NCI-H446 treated with DMSO at 0.1 percent for 48 hours (cell line): ENCODE measurements around the gene MTPN.

Experiments used
- DNase-seq: peaks from one replicate; lab custom pipeline; 2025; lab: John Stamatoyannopoulos, UW

Gene MTPN, protein sequence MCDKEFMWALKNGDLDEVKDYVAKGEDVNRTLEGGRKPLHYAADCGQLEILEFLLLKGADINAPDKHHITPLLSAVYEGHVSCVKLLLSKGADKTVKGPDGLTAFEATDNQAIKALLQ

DNA sequence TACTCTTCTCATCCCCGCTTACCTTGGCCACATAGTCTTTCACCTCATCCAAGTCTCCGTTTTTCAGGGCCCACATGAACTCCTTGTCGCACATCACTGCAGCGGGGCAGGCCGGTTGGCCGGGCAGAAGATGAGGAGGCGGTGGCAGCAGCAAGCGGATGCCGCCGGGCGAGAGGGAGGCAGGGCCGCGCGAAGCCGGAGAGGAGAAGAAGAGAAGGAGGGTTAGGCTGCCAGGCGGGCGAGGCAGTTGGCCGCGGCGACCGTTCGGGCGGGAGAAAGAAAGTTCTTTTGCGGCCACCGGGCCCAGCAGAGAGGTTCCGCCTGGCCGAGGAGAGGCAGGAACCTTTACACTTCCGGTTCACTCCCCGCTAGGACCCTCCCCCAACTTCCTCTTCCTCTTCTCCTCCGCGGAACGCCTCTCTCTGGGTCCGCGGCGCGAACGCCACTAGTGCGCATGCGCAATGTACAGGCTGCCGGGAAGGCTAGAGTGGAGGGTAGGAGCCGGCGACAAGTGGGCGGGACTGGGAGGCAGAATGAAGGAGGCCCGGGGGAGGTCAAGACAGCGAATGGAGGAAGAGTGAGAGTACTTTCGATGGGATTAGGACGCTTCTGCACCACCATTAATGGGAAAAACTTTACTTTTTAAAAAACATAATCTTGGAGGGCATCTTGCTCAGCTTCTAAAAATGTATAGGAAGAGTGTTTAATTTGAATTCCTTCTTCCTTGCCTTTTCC, at the start of gene MTPN:
Gene MTPN (minus strand): TSS at position 353 of the 735 bp plus-strand sequence. CDS start 259 bp downstream, at position 94.
- DNase-seq, result peak; percentile 93

DNA sequence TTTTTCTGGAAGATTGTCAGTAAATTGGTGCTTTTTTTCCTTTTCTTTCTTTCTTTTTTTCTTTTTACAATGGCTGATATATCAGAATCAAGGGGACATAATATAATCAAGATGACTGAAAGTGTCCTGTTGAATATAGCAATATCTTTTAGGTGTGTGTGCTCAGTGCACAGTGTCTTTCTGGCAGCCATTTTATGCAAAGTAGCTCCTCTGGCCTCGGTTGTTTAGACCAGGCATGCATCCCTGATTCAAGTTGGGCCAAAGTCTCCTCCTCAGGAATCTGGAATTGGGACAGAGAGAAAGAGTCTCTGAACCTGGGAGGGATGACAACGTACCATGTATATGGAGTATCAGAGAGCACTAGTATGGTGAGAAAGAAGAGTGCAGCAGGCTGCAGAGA, 49.0 kb upstream of the MTPN start:
- no peak for DNase-seq

DNA sequence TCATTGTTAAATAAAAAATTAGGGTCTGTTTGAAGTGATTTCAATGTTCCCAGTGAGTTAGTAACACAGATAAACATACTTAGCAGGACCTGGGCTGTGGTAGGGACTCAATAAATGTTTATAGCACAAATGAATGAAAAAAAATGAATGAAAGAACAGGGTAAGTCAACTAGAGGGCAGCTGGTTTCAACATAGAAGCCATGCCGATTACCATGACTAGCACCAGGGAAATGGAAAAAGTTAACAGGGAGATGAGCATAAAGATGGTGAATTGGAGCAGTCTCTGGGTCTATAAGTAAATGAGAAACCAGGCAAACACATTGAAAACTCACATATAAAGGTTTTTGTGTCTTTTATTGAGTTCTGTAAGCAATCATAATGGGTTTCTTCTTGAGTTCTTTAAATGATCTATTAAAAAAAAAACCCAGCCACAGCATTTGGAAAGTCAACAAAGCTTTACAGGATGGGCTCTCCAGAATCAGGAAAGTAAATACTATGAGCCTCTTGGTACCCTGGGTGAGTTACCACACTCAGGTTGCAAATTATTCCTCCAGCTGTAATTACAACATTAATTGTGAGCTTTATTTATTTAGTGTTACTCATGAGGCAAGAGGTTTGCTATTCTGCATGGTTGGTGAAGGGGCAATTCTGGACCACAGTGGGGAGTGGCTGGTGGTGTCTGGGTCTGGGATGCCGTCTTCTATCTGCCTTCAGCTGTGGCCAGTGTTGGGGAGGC, 46.1 kb upstream of the MTPN start:
- no peak for DNase-seq

DNA sequence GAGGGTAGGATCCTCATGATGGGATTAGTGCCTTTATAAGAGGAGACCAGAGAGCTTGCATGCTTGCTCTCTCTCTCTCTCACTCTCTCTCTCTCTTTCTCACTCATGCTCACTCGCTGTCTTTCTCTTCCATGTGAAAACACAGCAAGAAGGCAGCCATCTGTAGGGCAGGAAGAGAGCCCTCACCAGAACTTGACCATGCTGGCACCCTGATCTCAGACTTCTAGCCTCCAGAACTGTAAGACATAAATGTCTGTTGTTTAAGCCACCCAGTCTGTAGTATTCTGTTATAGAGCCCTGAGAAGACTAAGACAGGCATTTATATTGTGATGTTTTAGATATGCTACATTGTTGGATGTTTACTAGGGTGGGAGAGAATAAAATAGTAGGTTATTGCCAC, 43.4 kb upstream of the MTPN start:
- no peak for DNase-seq

DNA sequence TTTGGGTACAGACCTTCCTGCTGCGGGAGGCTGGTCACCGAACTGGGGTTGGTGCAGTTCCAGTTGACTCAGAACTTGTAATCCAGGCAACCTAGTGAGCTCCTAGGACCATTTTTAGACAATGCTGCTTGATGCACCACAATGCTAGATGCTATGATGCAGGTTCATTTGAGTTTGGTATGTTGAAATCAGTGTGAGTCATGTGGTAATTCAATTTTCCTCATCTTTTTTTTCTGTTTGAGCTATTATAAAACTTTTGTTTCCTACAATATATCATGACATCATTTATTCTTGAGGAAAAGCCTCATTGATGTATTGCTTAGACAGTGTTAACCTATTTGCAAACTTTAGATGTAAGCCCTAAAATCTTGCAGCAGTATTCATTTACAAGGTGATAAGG, 40.9 kb upstream of the MTPN start:
- no peak for DNase-seq

DNA sequence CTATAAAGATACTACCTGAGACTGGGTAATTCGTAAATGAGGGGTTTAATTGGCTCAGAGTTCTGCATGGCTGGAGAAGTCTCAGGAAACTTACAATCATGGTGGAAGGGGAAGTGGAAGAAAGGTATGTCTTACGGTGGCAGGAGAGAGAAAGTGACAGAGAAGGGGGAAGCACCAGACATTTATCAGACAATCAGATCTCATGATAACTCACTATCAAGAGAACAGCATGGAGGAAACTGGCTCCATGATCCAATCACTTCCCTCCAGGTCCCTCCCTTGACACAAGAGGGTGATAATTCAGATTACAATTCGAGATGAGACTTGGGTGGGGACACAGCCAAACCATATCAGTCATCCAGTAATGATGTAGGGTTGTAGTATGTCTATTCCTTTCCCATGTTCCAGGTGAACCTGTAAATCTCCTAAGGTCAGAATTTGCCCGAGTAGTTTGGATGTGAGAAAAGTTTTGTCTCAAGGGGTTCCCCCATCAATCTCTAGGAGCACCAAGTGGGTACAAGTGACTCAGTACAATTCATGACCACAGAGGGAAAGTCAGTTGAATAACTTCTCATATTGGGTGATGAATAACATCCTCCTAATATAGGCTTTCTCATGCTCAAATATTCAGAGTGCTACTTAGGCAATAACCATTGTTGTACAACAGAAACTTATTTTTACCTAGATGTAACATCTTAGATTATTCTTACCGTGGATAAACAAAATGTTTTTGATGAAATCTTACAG, 39.7 kb upstream of the MTPN start:
- no peak for DNase-seq

DNA sequence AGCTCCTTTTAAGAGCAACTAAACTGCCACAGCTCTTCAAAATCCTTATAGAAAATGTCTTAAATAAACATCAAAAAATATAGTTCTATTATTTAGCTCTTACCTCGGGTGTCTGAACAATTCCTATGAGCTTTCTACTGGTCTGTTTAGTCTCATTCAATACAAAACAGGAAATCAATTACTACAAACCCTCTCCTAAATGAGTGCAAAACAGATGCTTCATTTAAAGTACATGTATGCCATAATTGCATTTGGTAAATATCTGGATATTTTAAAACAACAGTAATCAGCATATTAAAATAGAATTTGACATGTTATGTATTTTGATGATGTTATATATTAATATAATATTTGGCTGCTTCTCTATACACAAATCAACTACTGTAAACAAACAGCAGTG, 38.5 kb upstream of the MTPN start:
- DNase-seq, result no peak

DNA sequence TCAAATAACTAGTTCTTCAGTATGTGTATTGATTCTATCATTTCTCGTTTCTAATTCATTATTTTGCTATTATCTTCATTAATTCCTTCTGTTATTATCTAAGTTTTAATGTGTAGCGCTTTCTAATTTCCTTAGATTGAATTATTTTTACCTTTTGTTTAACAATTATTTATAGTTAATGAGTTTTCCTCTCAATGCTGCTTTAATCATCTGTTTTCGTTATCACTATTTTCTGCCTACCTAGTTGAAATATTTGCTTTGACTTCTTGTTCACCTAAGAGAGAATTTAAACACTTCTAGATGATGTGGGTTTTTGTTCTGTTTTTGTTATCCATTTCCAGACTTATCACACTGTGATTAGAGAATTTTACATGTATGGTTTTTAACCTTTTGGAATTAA, 37.5 kb upstream of the MTPN start:
- no peak for DNase-seq

DNA sequence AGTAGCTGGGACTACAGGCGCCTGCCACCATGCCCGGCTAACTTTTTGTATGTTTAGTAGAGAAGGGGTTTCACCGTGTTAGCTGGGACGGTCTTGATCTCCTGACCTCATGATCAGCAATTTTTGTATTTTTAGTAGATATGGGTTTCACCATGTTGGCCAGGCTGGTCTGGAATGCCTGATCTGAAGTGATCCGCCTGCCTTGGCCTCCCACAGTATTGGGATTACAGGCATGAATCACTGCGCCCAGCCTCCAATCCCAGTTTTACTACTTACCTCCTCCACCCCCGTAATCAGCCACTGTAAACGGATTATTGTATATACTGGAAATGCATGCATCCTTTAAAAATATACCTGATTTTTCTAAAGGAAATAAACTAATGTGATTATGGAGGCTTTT, 35.1 kb upstream of the MTPN start:
- DNase-seq, result no peak

DNA sequence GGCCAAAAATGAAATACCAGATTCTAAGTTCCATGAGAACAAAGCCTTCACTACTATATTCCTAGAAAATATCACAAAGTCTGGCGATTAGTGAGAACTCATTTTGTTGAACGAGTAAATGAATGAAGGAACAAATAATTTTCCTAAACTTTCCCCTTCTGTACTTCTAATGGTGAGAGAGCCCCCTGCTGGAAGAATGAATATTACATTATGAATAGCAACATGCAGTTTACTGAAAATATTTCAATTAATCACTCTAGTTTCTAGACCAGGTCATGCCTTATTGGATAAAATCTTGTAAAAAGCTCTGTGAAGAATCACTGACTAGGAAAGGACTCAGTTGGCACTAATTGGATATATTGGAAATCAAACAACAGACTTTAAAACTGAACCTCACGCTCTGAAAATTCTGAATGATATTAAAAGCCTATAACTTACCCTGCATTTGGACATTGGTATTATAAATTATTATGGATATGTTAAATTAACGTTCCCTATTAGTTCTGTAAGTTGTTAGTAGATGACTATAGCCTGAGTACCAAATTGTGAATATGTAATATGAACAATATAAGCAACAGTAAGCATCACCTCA, 32.4 kb upstream of the MTPN start:
- DNase-seq, result peak; percentile 12

DNA sequence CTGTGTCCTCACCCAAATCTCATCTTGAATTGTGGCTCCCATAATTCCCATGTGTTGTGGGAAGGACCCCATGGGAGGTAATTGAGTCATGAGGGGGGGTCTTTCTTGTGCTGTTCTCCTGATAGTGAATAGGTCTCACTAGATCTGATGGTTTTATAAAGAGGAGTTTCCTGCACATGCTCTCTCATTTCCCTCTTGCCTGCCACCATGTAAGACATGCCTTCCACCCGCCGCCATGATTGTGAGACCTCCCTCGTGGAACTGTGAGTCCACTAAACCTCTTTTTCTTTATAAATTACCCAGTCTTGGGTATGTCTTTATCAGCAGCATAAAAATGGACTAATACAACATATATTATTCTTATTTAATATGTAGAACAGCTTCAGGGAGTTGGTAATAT, 29.0 kb upstream of the MTPN start:
- DNase-seq, result no peak

DNA sequence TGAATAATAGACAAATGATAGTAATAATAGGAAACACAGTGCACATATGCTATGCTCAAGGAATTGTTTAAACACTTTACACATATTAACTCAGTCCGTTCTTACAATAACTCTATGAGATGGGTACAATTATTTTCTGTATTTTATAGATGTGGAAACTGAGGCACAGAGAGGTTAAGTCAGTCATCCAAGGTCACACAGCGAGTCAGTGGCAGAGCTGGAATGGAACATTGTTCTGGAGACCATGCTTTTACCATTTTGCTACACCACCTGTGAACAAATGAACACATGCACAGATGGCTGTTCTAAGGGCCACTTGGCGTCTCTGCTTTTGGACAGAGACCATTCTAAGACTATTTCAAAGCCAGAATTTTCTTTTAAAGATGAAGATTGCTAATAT, 26.9 kb upstream of the MTPN start:
- no peak for DNase-seq

DNA sequence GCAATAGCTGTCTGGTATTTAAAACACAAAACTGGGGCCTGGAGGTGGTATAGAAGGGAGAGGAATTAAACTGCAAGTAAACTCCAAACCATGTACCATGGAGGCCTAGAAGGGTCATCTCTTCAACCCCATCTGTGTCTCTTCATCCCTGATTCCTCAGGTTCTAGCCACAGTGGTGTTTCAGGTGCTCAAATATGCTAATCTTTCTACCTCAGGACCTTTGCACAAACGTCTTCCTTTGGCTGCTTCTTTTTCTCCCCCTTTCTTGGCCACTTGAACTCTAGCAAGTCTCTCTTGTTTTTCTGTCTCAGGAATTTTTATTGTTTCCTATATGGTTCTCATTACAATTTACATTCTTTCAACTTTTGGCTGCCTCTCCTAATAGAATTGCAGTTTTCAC, 25.6 kb upstream of the MTPN start:
- DNase-seq, result no peak

DNA sequence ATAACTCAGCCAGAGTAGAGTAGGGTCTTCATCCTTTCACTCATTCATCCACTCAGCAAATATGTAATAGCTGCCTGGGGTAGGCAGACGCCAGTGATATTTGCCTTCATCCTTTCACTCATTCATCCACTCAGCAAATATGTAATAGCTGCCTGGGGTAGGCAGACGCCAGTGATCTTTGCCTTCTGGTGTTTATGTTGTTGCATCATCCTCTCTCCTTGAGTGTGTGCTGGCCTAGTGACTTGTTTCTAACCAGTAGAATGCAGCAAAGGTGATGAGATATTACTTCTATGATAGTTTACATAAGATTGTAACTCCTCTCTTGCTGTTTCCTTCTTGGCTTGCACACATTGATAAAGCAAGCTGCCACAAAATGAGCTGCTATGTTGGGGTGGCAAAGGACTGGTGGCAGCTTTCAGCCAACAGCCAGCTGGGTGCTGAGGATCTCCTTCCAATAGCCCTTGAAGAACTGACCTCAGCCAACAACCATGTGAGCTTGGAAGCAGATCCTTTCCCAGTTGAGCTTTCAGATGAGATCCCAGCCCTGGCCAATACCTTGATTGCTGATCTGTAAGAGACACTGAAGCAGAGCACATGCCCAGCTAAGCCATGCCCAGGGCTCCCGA, 23.2 kb upstream of the MTPN start:
- DNase-seq, result no peak

DNA sequence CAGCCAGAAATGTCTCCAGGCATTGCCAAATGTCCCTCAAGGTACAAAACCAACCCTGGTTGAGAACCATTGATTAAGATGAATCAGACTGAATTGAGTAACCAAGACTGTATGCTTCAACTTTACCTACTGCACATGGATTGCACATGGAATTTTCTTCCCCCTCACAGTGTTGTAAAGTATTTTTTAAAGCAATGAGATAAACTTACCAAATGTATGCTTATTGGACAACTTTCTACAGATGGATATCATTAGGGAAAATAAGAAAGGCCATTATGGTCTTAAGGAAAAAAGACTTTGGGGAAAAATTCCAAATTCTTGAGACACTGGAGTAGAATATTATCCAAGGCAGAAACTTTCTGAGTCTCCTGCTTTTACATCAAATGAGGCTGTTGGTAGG, 20.9 kb upstream of the MTPN start:
- DNase-seq, result no peak

DNA sequence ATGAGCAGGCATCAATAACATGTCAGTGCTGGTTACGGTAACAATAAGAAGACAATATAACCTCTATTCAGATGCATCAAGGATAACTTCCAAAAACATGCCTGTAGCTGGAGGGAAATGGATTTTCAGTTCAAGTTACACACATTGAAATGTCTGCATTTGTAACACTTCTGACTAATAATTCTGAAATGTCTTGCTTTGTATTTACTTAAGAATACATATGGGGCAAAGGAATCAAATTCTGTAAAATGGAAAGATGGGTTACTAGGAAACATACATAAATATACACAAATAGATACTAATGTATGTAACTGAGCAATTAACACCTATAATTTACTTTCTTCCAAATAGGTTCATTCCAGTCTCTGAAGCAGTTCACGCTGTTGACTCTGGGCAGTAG, 18.6 kb upstream of the MTPN start:
- DNase-seq, result no peak

DNA sequence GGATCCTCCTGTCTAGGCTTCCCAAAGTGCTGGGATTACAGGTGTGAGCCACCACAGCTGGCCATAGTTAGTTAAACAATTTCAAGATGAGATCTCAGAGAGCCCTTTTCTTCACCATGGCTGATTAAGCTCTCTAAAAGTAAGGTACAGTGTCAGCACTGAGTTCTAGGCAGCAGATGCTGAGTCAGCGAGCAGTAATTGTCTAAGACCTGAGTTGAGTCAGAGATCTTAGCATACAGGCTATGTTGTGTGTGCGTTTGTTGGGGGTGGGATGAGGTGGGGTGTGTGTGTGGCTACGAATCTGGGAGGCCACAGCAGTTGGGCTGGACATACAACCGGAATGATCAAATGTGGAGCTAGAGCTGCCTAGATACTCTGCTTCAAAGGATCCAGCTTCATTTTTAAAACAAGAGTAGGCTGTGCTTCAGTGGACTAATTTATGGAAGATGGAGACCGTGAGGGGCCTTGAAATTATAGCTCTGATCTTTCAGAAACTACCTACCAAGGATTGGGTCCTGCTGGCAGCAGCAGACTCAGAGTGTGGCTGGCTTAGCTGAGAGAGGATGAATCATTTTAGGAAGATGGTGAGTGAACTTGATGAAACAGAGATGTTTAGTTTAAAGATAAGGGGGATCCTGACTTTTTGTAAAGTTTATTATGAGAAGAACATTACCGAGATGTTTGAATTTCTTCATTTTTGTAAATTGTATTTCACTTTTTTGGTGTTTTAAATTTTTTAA, 17.5 kb upstream of the MTPN start:
- DNase-seq, result no peak

DNA sequence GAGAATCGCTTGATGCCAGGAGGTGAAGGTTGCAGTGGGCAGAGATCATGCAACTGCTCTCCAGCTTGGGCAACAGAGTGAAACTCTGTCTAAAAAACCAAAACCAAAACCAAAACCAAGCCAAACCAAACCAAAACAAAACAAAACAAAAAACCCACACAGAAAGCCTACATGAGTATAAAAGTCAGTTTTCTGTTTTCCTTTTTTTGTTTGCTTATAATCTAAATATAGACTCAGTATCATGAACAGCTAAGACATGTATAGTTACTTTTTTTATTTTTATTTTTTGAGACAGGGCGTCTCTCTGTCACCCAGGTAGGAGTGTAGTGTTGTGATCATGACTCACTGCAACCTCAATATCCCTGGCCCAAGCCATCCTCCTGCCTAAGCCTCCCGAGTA, 16.8 kb upstream of the MTPN start:
- no peak for DNase-seq

DNA sequence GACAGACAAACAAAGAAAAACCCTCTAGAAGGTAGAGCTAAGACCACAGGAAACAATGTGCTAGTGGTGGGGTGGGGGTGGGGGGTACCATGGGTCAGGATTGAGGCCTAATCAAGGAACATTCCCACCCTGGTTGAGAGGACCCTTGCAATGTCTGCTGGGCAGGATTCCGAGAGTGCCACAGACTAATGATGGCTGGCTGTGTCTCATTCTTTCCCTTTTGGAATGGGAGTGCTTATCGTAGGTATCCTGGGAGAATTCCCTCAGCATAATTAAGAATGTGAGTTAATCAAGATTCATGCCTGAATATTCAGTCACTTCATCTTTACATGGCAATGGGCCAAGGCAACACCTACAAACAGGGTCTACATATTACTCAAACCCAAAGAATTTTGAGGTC, 14.7 kb upstream of the MTPN start:
- DNase-seq, result no peak

DNA sequence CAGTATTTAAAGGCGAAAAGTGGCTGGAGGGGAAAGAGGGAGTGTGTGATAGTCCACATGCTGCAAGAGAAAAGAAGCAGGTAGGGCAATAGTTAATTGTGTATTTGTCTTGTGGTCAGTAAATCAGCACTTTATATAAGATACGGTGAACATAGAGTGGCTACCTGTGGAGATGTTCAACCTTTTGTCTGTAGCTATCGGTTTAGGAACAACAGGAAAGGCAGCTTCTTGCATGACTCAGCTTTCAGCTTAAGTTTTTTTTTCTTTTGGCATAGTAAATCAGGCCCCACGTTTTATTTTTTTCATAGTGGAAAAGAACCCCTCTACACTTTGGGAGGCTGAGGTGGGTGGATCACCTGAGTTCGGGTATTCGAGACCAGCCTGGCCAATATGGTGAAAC, 14.2 kb upstream of the MTPN start:
- DNase-seq, result no peak

DNA sequence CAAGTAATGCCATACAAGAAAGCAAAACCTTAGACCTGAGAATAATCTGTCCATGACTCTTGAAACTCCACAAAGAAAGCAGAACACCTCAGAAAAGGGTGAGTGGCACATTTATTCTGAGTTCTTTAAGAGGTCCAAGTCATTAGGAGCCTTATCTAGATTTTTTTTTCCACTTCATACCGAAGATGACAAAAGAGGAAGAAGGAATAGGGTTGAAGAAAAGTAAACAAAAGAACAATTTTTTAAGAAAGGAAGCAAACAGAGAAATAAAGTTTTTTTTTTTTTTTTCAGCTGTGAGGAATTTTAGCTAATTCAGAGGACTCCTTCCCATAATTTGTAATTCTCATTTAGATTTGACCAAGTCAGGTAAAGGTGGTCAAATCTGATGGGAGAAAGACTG, 13.1 kb upstream of the MTPN start:
- DNase-seq, result no peak
